GM10266 (cell line): ENCODE measurements around the gene MAML3.

Experiments
- DNase-seq: peaks from one replicate; pipeline ENCODE4 v3.0.0; 2012; ENCODE audit errors: extremely low spot score
- TF ChIP-seq, protein P1 (sequence below): IDR thresholded peaks from 2 replicates; pipeline ENCODE4 v1.5.1; 2012; ENCODE audit warnings: mild to moderate bottlenecking, low read depth; ENCODE audit not compliant: control insufficient read depth, insufficient read depth; ENCODE audit errors: missing control alignments

Gene MAML3

DNA sequence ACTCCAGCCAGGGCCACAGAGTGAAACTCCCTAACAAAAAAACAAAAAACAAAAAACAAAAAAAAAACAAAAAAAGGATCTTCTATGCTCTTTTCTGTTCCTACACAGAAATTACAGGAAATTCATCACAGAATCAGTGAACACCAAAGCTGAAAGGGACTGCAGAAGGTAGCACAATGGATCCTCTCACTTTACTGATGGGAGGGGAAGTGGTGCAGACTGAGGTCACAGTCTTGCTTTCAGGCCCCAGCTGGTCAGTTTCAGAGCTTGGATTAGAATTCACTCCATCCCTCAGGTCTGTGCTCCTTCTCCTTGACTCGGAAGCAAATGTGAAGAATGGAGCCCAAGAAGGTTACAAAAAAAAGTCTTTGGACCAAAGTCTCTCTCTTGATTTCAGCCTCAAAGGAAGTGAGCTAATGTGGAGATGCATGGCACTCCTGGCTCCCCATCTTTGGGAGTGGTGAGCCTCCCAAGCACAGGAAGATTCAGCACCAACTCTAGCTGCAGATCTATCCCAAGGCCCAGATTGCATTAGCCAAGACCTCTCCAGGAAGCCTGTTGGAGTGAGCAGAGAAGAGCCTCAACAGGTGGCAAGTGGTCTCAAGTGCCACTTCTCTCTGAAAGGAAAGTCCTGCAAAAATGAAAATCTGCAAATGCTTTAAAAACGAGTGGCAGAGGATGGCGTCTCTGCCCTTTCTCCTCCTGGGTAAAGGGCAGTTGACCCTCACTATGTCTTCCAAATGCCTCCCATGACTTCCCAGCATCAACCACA is 176.0 kb downstream of the MAML3 start:
- no peak for DNase-seq
- TF ChIP-seq, protein P1, sequence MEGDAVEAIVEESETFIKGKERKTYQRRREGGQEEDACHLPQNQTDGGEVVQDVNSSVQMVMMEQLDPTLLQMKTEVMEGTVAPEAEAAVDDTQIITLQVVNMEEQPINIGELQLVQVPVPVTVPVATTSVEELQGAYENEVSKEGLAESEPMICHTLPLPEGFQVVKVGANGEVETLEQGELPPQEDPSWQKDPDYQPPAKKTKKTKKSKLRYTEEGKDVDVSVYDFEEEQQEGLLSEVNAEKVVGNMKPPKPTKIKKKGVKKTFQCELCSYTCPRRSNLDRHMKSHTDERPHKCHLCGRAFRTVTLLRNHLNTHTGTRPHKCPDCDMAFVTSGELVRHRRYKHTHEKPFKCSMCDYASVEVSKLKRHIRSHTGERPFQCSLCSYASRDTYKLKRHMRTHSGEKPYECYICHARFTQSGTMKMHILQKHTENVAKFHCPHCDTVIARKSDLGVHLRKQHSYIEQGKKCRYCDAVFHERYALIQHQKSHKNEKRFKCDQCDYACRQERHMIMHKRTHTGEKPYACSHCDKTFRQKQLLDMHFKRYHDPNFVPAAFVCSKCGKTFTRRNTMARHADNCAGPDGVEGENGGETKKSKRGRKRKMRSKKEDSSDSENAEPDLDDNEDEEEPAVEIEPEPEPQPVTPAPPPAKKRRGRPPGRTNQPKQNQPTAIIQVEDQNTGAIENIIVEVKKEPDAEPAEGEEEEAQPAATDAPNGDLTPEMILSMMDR: no peak

DNA sequence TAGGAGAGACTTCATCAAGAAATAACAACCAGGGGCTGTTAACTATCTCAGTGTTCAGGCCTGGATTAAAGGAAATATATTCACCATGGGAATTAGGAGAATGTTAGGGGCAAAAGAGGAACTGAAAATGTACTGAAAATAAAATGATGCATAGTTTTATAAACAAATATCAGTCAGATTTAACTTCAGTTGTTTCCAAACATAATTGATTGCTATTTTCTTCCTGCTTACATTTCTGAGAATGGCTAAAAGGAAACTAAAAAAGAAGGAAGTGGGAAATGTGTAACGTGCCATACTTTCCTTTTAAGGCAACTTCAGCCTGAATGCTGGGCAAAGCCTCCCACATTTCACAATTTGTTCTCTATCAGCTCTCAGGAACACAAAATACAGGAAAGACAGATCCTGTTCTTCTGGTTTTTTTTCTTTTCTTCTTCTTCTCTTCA is 178.1 kb downstream of the MAML3 start:
- TF ChIP-seq, protein P1: no peak
- no peak for DNase-seq

DNA sequence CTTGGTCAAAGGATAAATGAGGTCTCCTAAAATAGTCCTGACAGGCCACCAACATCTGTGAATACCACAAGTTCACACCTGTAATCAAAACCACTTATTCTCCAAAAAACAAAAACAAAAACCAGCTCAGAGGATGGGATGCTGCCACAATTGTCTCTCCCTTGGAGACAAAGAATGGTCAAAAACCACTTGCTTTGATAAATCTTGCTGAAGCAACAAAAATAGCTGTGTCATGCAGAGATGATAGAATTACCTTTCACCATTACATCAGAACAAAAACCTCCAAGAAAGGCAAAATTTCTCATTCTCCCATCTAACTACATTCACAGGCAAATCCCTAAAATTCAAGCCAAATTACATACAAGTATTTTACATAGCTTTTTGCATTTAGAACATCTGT is 180.4 kb downstream of the MAML3 start:
- TF ChIP-seq, protein P1: no peak
- DNase-seq: no peak

DNA sequence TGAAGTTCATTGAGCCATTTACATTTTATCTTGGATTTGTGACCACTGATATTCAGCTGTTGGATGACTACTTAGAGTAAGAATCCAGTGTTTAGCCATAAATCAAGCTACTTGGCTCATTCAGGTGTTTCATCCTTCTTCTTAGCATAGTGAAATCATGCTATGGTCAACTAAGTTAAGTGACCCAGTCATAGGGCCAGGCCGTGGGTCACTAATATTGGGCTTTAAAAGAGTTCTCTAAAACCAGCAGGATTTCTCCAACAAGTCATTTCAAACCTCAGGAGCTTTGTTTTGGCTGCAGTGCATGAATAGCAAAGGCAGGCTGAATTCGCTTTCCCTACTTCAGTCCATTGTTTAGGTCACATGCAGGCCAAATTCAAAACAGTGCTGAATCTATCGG is 181.0 kb downstream of the MAML3 start:
- DNase-seq: no peak
- TF ChIP-seq, protein P1: no peak

DNA sequence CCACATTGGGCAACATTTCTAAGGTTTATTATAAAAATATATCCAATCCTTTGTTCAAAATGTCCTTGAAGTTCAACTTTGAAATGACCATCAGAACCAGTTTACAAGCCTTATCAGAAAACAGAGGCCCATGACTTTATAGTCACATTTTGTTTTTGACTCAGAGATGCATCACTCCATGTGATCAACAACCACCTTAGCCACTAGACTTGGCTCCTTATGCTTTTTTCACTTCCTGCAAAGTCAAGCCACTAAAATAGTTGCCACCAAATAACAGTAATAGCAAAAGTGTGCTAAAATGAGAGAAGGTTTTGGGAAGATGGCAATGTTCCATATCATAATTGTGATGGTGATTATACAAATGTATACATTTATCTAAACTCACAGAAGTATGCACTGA is 181.7 kb downstream of the MAML3 start:
- TF ChIP-seq, protein P1: no peak
- DNase-seq: no peak

DNA sequence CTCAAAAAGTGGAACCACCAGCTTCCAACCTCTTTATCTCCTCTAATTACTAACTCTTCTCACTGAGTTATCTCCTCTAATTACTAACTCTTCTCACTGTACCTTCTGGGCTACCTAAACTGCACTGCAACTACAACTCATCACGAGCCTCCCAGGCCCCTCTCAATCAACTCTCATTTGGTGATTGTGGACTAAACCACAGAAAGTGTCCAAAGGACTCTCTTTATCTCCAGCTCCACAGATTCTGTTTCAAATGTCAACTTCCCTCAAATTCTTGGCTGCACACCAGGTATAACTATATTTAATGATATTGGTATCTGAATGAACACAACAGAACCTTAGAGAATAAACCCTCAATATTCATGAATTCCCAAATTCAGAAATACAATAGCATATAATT is 182.9 kb downstream of the MAML3 start:
- DNase-seq: no peak
- TF ChIP-seq, protein P1: no peak

DNA sequence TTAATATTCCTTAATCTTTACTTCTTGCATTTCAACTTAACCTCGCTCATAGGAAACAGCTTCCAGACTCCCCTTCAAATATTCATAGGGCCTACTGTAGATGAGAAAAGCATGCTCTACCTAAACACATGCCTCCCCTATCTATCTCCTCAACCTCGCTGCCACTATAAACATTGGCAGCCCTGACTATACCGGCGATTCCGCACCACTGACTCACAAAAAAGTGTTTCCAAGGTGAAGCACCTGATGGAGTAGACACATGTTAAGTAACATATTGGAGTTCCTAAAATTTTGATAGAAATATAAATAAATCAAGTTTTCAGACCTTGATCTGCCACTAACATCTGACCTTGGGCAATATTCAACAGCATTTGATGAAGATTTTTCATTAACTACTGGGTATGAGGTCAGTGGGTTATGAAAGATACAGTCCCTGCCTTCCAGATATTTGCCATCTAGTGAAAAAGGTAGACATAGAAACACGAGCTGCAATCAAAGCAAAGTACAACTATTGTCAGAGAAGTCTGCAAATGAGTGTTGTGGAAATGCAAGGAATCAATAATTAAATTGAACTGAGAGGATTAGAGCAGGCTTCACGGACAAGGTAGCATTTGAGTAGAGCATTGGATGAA is 184.2 kb downstream of the MAML3 start:
- TF ChIP-seq, protein P1: no peak
- DNase-seq: no peak
